SK-N-SH (cell line): ENCODE results near the gene CCDC24. TPM values are rescaled to one million over a fixed set of nuclear protein-coding genes. Genes with fewer than 3 reads are reported as not detected.

ENCODE experiments used
- CTCF ChIA-PET: fragments of 300-600, 350-600 bp; formaldehyde crosslinking; extraction: SDS; loops from one replicate; lab custom pipeline; 2021; lab: Yijun Ruan, JAX
- POLR2A ChIA-PET: fragments of 350-600 bp; sonication (Branson Sonifier 250); formaldehyde crosslinking; extraction: SDS; loops from one replicate; lab custom pipeline; 2020; ENCODE audit warnings: antibody characterized with exemption, inconsistent platforms; lab: Yijun Ruan, JAX
- DNase-seq: peaks from one replicate; pipeline ENCODE4 v3.0.0; 2012
- H2AFZ ChIP-seq: fragments of 200-600 bp; sonication (generic); 2 replicates; pipeline ENCODE4 v1.8.1; 2016; ENCODE audit warnings: antibody characterized with exemption, mild to moderate bottlenecking, low read depth
- H3F3A ChIP-seq: fragments of 200-600 bp; sonication (generic); replicated peaks from 2 replicates; pipeline ENCODE3; 2016; ENCODE audit warnings: antibody characterized with exemption, mild to moderate bottlenecking; ENCODE audit not compliant: insufficient read depth
- H3K27ac ChIP-seq, 2 experiments: fragments of 200-500 bp in 1 of 2; fragments of 200-600 bp in 1 of 2; sonication (Bioruptor generic) in 1 of 2; sonication (generic), shearing (Covaris generic) in 1 of 2; 2 replicates each; pipeline versions ENCODE4 v1.5.1 to v1.6.1; 2014 to 2016; ENCODE audit warnings: low read depth in 2 of 2, inconsistent platforms in 1 of 2, low read length in 1 of 2, mild to moderate bottlenecking in 1 of 2, mixed read lengths in 1 of 2
- H3K27me3 ChIP-seq: fragments of 200-600 bp; sonication (generic), shearing (Covaris generic); 2 replicates; pipeline ENCODE4 v1.6.1; 2016; ENCODE audit warnings: mixed run types; ENCODE audit not compliant: insufficient read depth
- H3K36me3 ChIP-seq, 2 experiments: fragments of 200-500 bp in 1 of 2; fragments of 200-600 bp in 1 of 2; sonication (Bioruptor generic) in 1 of 2; sonication (generic) in 1 of 2; replicated peaks in 1 of 2; 2 replicates each; pipeline versions ENCODE3 to v1.5.1; 2014 to 2016; ENCODE audit warnings: low read length in 1 of 2, mild to moderate bottlenecking in 1 of 2; ENCODE audit not compliant: insufficient read depth in 2 of 2, control insufficient read depth in 1 of 2
- H3K4me1 ChIP-seq, 2 experiments: fragments of 200-500 bp in 1 of 2; fragments of 200-600 bp in 1 of 2; sonication (Bioruptor generic) in 1 of 2; sonication (generic), shearing (Covaris generic) in 1 of 2; 2 replicates each; pipeline versions ENCODE4 v1.5.1 to v1.6.1; 2014 to 2016; ENCODE audit warnings: low read depth in 1 of 2, low read length in 1 of 2, mixed run types in 1 of 2; ENCODE audit not compliant: insufficient read depth in 2 of 2, control insufficient read depth in 1 of 2
- H3K4me2 ChIP-seq: fragments of 200-600 bp; sonication (generic), shearing (Covaris generic); 2 replicates; pipeline ENCODE4 v1.6.1; 2017; ENCODE audit warnings: mixed run types
- H3K4me3 ChIP-seq, 2 experiments: fragments of 200-500 bp in 1 of 2; fragments of 200-600 bp in 1 of 2; sonication (Bioruptor generic) in 1 of 2; sonication (generic), shearing (Covaris generic) in 1 of 2; 2 replicates each; pipeline versions ENCODE4 v1.5.1 to v1.8.1; 2014 to 2016; ENCODE audit warnings: low read depth in 2 of 2, inconsistent platforms in 1 of 2, low read length in 1 of 2, mild to moderate bottlenecking in 1 of 2, mixed read lengths in 1 of 2, moderate library complexity in 1 of 2
- H3K79me2 ChIP-seq: fragments of 200-600 bp; sonication (generic); 2 replicates; pipeline ENCODE4 v1.8.1; 2017; ENCODE audit warnings: mild to moderate bottlenecking; ENCODE audit not compliant: insufficient read depth
- H3K9ac ChIP-seq: fragments of 200-600 bp; sonication (generic); 2 replicates; pipeline ENCODE4 v1.6.1; 2017; ENCODE audit warnings: mixed run types
- H3K9me2 ChIP-seq: fragments of 200-600 bp; sonication (generic); 2 replicates; pipeline ENCODE4 v1.6.1; 2017; ENCODE audit warnings: mixed run types
- H3K9me3 ChIP-seq: fragments of 200-600 bp; sonication (generic); 2 replicates; pipeline ENCODE4 v1.6.1; 2017; ENCODE audit warnings: mixed run types, mild to moderate bottlenecking, moderate library complexity
- H4K20me1 ChIP-seq: fragments of 200-600 bp; sonication (generic); 2 replicates; pipeline ENCODE4 v1.6.1; 2017; ENCODE audit warnings: mild to moderate bottlenecking, mixed run types; ENCODE audit not compliant: insufficient read depth
- ELF1 ChIP-seq: IDR thresholded peaks from 2 replicates; pipeline ENCODE4 v1.4.0; 2012
- EP300 ChIP-seq, 2 experiments: IDR thresholded peaks; 2 replicates each; pipeline versions ENCODE4 v1.4.0 to v1.6.1; 2012; ENCODE audit warnings: borderline replicate concordance in 1 of 2, low read depth in 1 of 2, low read length in 1 of 2
- NFIC ChIP-seq: IDR thresholded peaks from 2 replicates; pipeline ENCODE4 v1.4.0; 2012; ENCODE audit warnings: borderline replicate concordance
- NRF1 ChIP-seq: IDR thresholded peaks from 2 replicates; pipeline ENCODE4 v1.6.1; 2012; ENCODE audit warnings: low read depth, mild to moderate bottlenecking, low read length
- POLR2AphosphoS5 ChIP-seq: IDR thresholded peaks from 2 replicates; pipeline ENCODE4 v1.6.1; 2012; ENCODE audit warnings: low read depth, low read length
- RAD21 ChIP-seq: IDR thresholded peaks from 2 replicates; pipeline ENCODE4 v1.6.1; 2012; ENCODE audit warnings: mild to moderate bottlenecking, low read length
- USF2 ChIP-seq: fragments of 150-350 bp; IDR thresholded peaks from 2 replicates; pipeline ENCODE4 v1.6.1; 2017; ENCODE audit warnings: antibody characterized with exemption, low read length, low read depth, borderline replicate concordance
- YY1 ChIP-seq: IDR thresholded peaks from 2 replicates; pipeline ENCODE4 v1.4.0; 2012; ENCODE audit warnings: low read depth, mild to moderate bottlenecking
- WGBS: methylation state at CpG from one replicate; pipeline ENCODE4 v1.1.6; 2017; ENCODE audit warnings: low lambda C conversion rate; 5-methylcytosine and 5-hydroxymethylcytosine counted together
- polyA plus RNA-seq, 3 experiments: library from polyadenylated mRNA; depleted of rRNA; stranded (reverse); fragments of >200 nt; gene quantifications; 2 replicates each; pipeline ENCODE4 v1.2.3, GENCODE V29; 2012
- TF ChIP-seq, protein P1 (sequence below): IDR thresholded peaks from 2 replicates; pipeline ENCODE4 v1.4.0; 2012; ENCODE audit warnings: low read depth, borderline replicate concordance

The CCDC24 gene
- polyA plus RNA-seq, 1 of the 3 experiments (the other 2 are of a cell fraction): 7.5 TPM

DNA sequence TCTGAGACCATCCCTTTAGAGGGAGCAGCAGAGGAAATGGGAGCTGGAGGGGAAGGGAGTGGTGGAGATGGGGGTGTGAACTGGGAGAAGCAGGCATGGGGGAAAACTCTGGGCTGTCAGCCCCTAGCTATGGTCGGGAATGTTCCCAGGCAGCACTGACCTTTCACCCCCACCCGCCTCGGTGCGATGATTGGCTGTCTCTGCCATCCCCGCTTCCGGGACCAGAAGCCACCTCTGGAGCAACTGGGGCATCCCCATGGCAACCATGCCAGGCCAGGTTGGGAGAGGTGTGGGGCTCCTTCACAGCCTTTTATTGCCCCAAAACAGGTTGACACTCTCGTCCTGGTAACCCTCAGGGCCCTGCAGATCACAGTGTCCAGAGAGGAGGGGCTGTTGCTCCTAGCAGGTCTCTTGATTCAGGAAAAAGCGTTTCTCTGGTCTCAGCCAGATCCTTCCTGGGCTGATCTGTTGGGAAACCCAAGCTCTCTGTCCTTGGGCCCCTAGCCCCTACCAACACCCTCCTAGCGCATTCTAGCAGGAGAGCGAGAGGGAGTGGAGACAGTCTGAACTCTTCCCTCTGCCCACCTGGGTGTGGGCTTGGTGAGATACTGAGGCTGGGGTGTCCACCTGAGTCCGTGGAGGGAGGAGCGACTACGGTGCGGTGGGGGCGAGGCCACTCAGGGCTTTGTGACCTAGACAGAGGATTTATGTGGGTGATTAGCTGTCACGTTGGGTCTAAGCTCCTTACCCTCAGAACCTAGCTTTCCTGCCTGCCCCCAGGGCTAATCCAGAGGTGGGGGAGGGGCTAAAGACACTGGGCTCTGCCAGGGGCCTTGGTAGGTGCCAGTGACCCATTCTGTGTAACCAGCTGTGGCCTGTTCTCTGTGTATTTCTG, 52.0 kb downstream of the CCDC24 start:
- Histone ChIP-seq H3K4me2 (no peak overlapping the region), H3K27me3 (no peaks in the 10 kb centered on the region), H3K79me2 (no peaks in the 10 kb centered on the region), H3K4me3 (no peak overlapping the region), H3K9me3 (no peaks in the 10 kb centered on the region), H3F3A (peaks cover 37% of the 10 kb centered on the region), H3K27ac (no peak overlapping the region), H4K20me1 (no peaks in the 10 kb centered on the region), H3K9ac (no peak overlapping the region), H3K36me3 (no peaks in the 10 kb centered on the region), H3K4me1 (peaks cover 0 to 9% of the 10 kb centered on the region in 2 experiments; a peak in 3 of 4 replicates), H3K9me2 (no peaks in the 10 kb centered on the region), H2AFZ (no peak overlapping the region)
- ChIA-PET CTCF (interaction anchor here (0.9 to 8.9 kb wide), 6 partner anchors 10 to 280 kb away, joined by 3 to 153 read pairs (median 10); partner anchors contain the start of gene SLC6A9), POLR2A (no interaction called here)
- 68% methylated on average over 7 of the region's 16 CpGs for WGBS
- no peak for DNase-seq
- TF ChIP-seq, protein P1, sequence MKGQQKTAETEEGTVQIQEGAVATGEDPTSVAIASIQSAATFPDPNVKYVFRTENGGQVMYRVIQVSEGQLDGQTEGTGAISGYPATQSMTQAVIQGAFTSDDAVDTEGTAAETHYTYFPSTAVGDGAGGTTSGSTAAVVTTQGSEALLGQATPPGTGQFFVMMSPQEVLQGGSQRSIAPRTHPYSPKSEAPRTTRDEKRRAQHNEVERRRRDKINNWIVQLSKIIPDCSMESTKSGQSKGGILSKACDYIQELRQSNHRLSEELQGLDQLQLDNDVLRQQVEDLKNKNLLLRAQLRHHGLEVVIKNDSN: no peak
- TF ChIP-seq RAD21: no peak

- TF ChIP-seq YY1 (no peak), EP300 (IDR thresholded peaks at IDR 0.05; ENCODE audit: borderline replicate concordance in 1 of 2, low read depth in 1 of 2, low read length in 1 of 2) (no peak), NFIC (no peak), NRF1 (no peak), POLR2AphosphoS5 (no peak), USF2 (no peak), ELF1 (no peak)
- Histone ChIP-seq H3K9me3 (no peaks in the 10 kb centered on the region), H3K4me1 (peaks cover 0 to 7% of the 10 kb centered on the region in 2 experiments; a peak in 3 of 4 replicates), H3K4me2 (no peak overlapping the region), H3K9me2 (no peaks in the 10 kb centered on the region), H3K4me3 (no peak overlapping the region), H3K27me3 (no peaks in the 10 kb centered on the region), H4K20me1 (no peaks in the 10 kb centered on the region), H3K27ac (no peak overlapping the region), H3F3A (peaks cover 37% of the 10 kb centered on the region), H3K36me3 (no peaks in the 10 kb centered on the region), H2AFZ (no peak overlapping the region), H3K9ac (no peak overlapping the region), H3K79me2 (no peaks in the 10 kb centered on the region)
- 74% methylated on average over 6 of the region's 7 CpGs for WGBS
- CTCF ChIA-PET: interaction anchor here (0.8 to 8.9 kb wide), 5 partner anchors 10 to 281 kb away, joined by 3 to 153 read pairs (median 6); partner anchors contain the start of genes IPO13 and SLC6A9
- POLR2A ChIA-PET: no interaction called here
- no peak for DNase-seq
Observed at GRCh38 chr1:44044071-44044801, 52.8 kb downstream of the CCDC24 start.
